ENCODE measurements around the gene FEZ2. TPM values are rescaled to one million over a fixed set of nuclear protein-coding genes. Genes with fewer than 3 reads are reported as not detected.

FEZ2 gene
- total and polyA plus RNA-seq, 10 of the 15 experiments (the other 5 are each of a cell fraction or from before 2014, with no cell fraction given) = 3.0 to 15.4 (median 6.6) TPM

DNA sequence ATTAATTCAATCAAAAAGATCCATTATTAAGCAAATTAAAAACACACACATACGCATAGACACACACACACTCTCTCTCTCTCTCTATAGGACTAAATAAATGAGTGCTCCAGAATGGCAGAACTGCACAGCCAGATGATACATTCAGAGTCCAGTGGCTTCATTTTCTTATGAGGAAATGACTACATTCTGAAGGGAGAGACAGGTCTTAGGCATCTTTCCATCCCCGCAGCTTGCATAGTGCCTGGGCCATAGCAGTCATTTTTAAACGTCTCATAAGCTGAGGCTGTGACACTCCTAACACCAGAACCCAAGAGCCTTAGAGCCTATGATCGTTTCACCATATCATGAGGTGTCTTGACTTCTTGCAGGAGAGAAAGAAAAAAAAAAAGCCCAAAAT, 31.1 kb downstream of the FEZ2 start (continued):
- TF ChIP-seq, protein P1, sequence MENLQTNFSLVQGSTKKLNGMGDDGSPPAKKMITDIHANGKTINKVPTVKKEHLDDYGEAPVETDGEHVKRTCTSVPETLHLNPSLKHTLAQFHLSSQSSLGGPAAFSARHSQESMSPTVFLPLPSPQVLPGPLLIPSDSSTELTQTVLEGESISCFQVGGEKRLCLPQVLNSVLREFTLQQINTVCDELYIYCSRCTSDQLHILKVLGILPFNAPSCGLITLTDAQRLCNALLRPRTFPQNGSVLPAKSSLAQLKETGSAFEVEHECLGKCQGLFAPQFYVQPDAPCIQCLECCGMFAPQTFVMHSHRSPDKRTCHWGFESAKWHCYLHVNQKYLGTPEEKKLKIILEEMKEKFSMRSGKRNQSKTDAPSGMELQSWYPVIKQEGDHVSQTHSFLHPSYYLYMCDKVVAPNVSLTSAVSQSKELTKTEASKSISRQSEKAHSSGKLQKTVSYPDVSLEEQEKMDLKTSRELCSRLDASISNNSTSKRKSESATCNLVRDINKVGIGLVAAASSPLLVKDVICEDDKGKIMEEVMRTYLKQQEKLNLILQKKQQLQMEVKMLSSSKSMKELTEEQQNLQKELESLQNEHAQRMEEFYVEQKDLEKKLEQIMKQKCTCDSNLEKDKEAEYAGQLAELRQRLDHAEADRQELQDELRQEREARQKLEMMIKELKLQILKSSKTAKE (IDR thresholded peaks at IDR 0.05; ENCODE audit: low read depth, poor library complexity, severe bottlenecking) = no peak
- no peak for TF ChIP-seq NRF1 (conservative IDR thresholded peaks at IDR 0.05; ENCODE audit: low read depth, low read length)
- TF ChIP-seq, protein P2, sequence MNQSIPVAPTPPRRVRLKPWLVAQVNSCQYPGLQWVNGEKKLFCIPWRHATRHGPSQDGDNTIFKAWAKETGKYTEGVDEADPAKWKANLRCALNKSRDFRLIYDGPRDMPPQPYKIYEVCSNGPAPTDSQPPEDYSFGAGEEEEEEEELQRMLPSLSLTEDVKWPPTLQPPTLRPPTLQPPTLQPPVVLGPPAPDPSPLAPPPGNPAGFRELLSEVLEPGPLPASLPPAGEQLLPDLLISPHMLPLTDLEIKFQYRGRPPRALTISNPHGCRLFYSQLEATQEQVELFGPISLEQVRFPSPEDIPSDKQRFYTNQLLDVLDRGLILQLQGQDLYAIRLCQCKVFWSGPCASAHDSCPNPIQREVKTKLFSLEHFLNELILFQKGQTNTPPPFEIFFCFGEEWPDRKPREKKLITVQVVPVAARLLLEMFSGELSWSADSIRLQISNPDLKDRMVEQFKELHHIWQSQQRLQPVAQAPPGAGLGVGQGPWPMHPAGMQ (IDR thresholded peaks at IDR 0.05; ENCODE audit: borderline replicate concordance) = no peak
- TF ChIP-seq EP300 (IDR thresholded peaks at IDR 0.05; ENCODE audit: borderline replicate concordance in 1 of 2, control insufficient read depth in 1 of 2, low read depth in 2 of 2, low read length in 2 of 2) = no peak

DNA sequence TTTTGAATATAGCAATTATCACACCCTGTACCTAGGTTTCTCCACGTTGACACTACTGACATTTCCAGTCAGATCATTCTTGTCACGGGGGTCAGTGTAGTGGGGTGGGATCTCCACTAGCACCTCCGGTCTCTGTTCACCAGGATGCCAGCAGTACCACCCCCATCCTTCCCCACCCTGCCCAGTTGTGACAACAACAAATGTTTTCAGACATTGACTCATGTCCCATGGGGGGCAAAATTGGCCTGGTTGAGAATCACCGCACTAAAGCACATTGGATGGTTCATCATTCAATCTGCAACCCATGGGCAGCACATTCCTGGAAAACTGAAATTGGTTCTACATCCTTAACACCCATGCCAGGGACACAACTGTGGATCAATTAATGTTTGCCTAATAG, 32.3 kb downstream of the FEZ2 start:
- Histone ChIP-seq H3K4me1 (ENCODE audit: control insufficient read depth, insufficient read depth, low read length) (no peaks in the 10 kb centered on the region), H2AFZ (ENCODE audit: control insufficient read depth, low read depth, low read length) (no peak overlapping the region), H3K27ac (ENCODE audit: control insufficient read depth, insufficient read depth) (no peak overlapping the region), H3K27me3 (replicated peaks in 1 of 2; ENCODE audit: control insufficient read depth in 2 of 2, insufficient read depth in 2 of 2, low read length in 1 of 2) (no peaks in the 10 kb centered on the region), H4K20me1 (ENCODE audit: control insufficient read depth, insufficient read depth) (no peaks in the 10 kb centered on the region), H3K4me3 (no peak overlapping the region), H3K79me2 (ENCODE audit: control insufficient read depth, insufficient read depth, low read length) (no peaks in the 10 kb centered on the region; the same call in 1 of the 2 replicates), H3K36me3 (ENCODE audit: control insufficient read depth in 2 of 2, insufficient read depth in 2 of 2, low read length in 1 of 2) (peaks cover 0 to 2% of the 10 kb centered on the region in 2 experiments; a peak in 1 of 4 replicates), H3K9me3 (replicated peaks; ENCODE audit: control insufficient read depth, insufficient read depth, low read length) (no peaks in the 10 kb centered on the region), H3K9ac (ENCODE audit: control insufficient read depth, insufficient read depth, low read length) (no peak overlapping the region), H3K4me2 (ENCODE audit: control insufficient read depth, insufficient read depth) (no peak overlapping the region)
- in situ Hi-C loops (cut with MboI) (no loop called here), intact Hi-C loops (cut with micrococcal nuclease; ENCODE audit: unreplicated experiment) (no loop called here)
- ChIA-PET RAD21 (ENCODE audit: unreplicated experiment) (no interaction called here), POLR2A (no interaction called here), CTCF (no interaction called here), SMC1A (ENCODE audit: uncharacterized antibody, unreplicated experiment) (no interaction called here)
- FAIRE-seq (no peak), DNase-seq (ENCODE audit: low read depth, low spot score) (no peak), ATAC-seq (no peak)
- TF ChIP-seq ZBED1 (IDR thresholded peaks at IDR 0.05; ENCODE audit: borderline replicate concordance) (no peak), TCF12 (IDR thresholded peaks at IDR 0.05; ENCODE audit: low read depth, low read length) (no peak), NFYA (IDR thresholded peaks at IDR 0.05; ENCODE audit: borderline replicate concordance, low read depth, low read length) (no peak), MEF2A (IDR thresholded peaks at IDR 0.05; ENCODE audit: insufficient read depth, low read depth, low read length) (no peak), NR2F1 (conservative IDR thresholded peaks at IDR 0.05) (no peak), RAD21 (IDR thresholded peaks at IDR 0.05; ENCODE audit: insufficient read depth, low read depth, low read length) (no peak), CREB1 (IDR thresholded peaks at IDR 0.05; ENCODE audit: low read depth) (no peak), PAX5 (IDR thresholded peaks at IDR 0.05; ENCODE audit: borderline replicate concordance, low read depth, low read length) (no peak), SIN3A (IDR thresholded peaks at IDR 0.05; ENCODE audit: low read depth, low read length) (no peak), CHD2 (IDR thresholded peaks at IDR 0.05; ENCODE audit: borderline replicate concordance, low read depth, low read length) (no peak)
- TF ChIP-seq, protein P2 (IDR thresholded peaks at IDR 0.05; ENCODE audit: borderline replicate concordance) = no peak
- TF ChIP-seq, protein P3, sequence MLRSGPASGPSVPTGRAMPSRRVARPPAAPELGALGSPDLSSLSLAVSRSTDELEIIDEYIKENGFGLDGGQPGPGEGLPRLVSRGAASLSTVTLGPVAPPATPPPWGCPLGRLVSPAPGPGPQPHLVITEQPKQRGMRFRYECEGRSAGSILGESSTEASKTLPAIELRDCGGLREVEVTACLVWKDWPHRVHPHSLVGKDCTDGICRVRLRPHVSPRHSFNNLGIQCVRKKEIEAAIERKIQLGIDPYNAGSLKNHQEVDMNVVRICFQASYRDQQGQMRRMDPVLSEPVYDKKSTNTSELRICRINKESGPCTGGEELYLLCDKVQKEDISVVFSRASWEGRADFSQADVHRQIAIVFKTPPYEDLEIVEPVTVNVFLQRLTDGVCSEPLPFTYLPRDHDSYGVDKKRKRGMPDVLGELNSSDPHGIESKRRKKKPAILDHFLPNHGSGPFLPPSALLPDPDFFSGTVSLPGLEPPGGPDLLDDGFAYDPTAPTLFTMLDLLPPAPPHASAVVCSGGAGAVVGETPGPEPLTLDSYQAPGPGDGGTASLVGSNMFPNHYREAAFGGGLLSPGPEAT (IDR thresholded peaks at IDR 0.05; ENCODE audit: low read depth) = no peak
- WGBS (ENCODE audit: insufficient coverage, insufficient replicate concordance, low lambda C conversion rate, missing lambda C conversion rate) = 100% methylated on average over 4 of the region's 4 CpGs
- BruUV-seq (replicated peaks) = no TSS peak

Data from GM12878 (cell line).